Esophagus muscularis mucosa (tissue), 4 donors: Measurements from ENCODE around the gene PTPN3. TPM values are rescaled to one million over a fixed set of nuclear protein-coding genes. Genes with fewer than 3 reads are reported as not detected.

Experiments
- DNase-seq: peaks from one replicate; pipeline ENCODE4 v3.0.0-alpha.2; 2017; ENCODE audit errors: extremely low spot score
- H3K27ac ChIP-seq, 4 donors: fragments of 200-600 bp; sonication (generic); replicated peaks in 1 of 4; 1 replicate in 3 of 4; 2 replicates in 1 of 4; pipeline ENCODE4 v1.5.1; 2016 to 2019; ENCODE audit warnings: mild to moderate bottlenecking in 1 of 4
- H3K27me3 ChIP-seq, 4 donors: fragments of 200-600 bp; sonication (generic); one replicate each; pipeline versions ENCODE4 v1.5.1 to v1.6.0; 2016 to 2019
- H3K36me3 ChIP-seq, 4 donors: fragments of 200-600 bp; sonication (generic); one replicate each; pipeline ENCODE4 v1.5.1; 2016 to 2019
- H3K4me1 ChIP-seq, 4 donors: fragments of 200-600 bp; sonication (generic); one replicate each; pipeline ENCODE4 v1.5.1; 2016 to 2019
- H3K4me3 ChIP-seq, 4 donors: fragments of 200-600 bp; sonication (generic); 1 replicate in 2 of 4; 2 replicates in 2 of 4; pipeline ENCODE4 v1.5.1; 2016 to 2019; ENCODE audit warnings: mild to moderate bottlenecking in 4 of 4, moderate library complexity in 1 of 4
- H3K9me3 ChIP-seq, 4 donors: fragments of 200-600 bp; sonication (generic); 1 replicate in 3 of 4; 2 replicates in 1 of 4; pipeline ENCODE4 v1.5.1; 2016 to 2019
- CTCF ChIP-seq, 3 experiments: fragments of 200-600 bp in 2 of 3; fragments of 450-650 bp in 1 of 3; sonication (generic) in 2 of 3; IDR thresholded peaks; one replicate each; pipeline ENCODE4 v1.5.1; 2017 to 2019; ENCODE audit warnings: antibody characterized with exemption in 3 of 3, mild to moderate bottlenecking in 2 of 3, moderate library complexity in 1 of 3
- EP300 ChIP-seq: sonication (generic); formaldehyde crosslinking; IDR thresholded peaks from one replicate; pipeline ENCODE4 v1.6.1; 2017; ENCODE audit warnings: antibody characterized with exemption
- POLR2A ChIP-seq: fragments of 450-650 bp; IDR thresholded peaks from one replicate; pipeline ENCODE4 v1.6.1; 2017; ENCODE audit warnings: antibody characterized with exemption, moderate library complexity, mild to moderate bottlenecking, low read depth
- POLR2AphosphoS5 ChIP-seq, 2 donors: sonication (generic); formaldehyde crosslinking; IDR thresholded peaks; one replicate each; pipeline ENCODE4 v1.6.1; 2017; ENCODE audit warnings: antibody characterized with exemption in 2 of 2
- WGBS: methylation state at CpG from one replicate; pipeline ENCODE4 v1.1.5; 2018; 5-methylcytosine and 5-hydroxymethylcytosine counted together
- intact Hi-C: fragments of 100-400 bp; cut with DNase I; formaldehyde crosslinking; loops from one replicate; pipeline ENCODE4 v1.15.1; 2023
- total RNA-seq, 4 donors: library from RNA; depleted of rRNA; stranded (reverse); fragments of >200 nt; gene quantifications; one replicate each; pipeline versions ENCODE4 v1.1.0 to v1.2.1, GENCODE V29; 2016

Gene PTPN3
- total RNA-seq, 4 donors from 2014 or later = 0.83 to 2.0 (median 1.3) TPM

- TF ChIP-seq POLR2AphosphoS5 (IDR thresholded peaks at IDR 0.05) = no peak
- TF ChIP-seq POLR2A = no peak
- TF ChIP-seq CTCF (IDR thresholded peaks at IDR 0.05) = no peak
- no peak for TF ChIP-seq EP300
- intact Hi-C loops = no loop called here
- 71% methylated on average over 6 of the region's 6 CpGs for WGBS
Observed at GRCh38 chr9:109493648-109494047, 4.5 kb downstream of the PTPN3 start.

GRCh38 chr9:109491590-109491989 lies 6.5 kb downstream of the PTPN3 start:
- intact Hi-C loops = no loop called here
- Histone ChIP-seq H3K9me3 (no peaks in the 10 kb centered on the region), H3K27me3 (peaks cover 0 to 37% (median 0%) of the 10 kb centered on the region in 4 donors), H3K27ac (no peak overlapping the region), H3K4me1 (no peaks in the 10 kb centered on the region), H3K36me3 (no peaks in the 10 kb centered on the region), H3K4me3 (no peak overlapping the region)
- TF ChIP-seq POLR2AphosphoS5 (IDR thresholded peaks at IDR 0.05) (no peak), EP300 (no peak), CTCF (IDR thresholded peaks at IDR 0.05) (no peak), POLR2A (no peak)
- WGBS = 76% methylated on average over 2 of the region's 2 CpGs
- no peak for DNase-seq

More at GRCh38 chr9:109493648-109494047, 4.5 kb downstream of the PTPN3 start:
- H3K27me3 ChIP-seq = peaks cover 0 to 52% (median 3%) of the 10 kb centered on the region in 4 donors
- H3K27ac ChIP-seq = no peak overlapping the region
- H3K4me1 ChIP-seq = peaks cover 3 to 8% (median 7%) of the 10 kb centered on the region in 4 donors
- DNase-seq = no peak
- H3K4me3 ChIP-seq = no peak overlapping the region
- no peaks in the 10 kb centered on the region for H3K36me3 ChIP-seq
- no peaks in the 10 kb centered on the region for H3K9me3 ChIP-seq

GRCh38 chr9:109488791-109489492 lies 9.2 kb downstream of the PTPN3 start:
- intact Hi-C loops = no loop called here
- no peak for DNase-seq
- H3K36me3 ChIP-seq = no peaks in the 10 kb centered on the region
- no peak overlapping the region for H3K27ac ChIP-seq
- TF ChIP-seq EP300 = no peak
- no peak for TF ChIP-seq CTCF (IDR thresholded peaks at IDR 0.05)
- no peak for TF ChIP-seq POLR2AphosphoS5 (IDR thresholded peaks at IDR 0.05)
- TF ChIP-seq POLR2A = no peak
- H3K4me3 ChIP-seq = no peak overlapping the region
- no peaks in the 10 kb centered on the region for H3K4me1 ChIP-seq
- WGBS = 80% methylated on average over 7 of the region's 7 CpGs
- H3K27me3 ChIP-seq = peaks cover 0 to 20% (median 0%) of the 10 kb centered on the region in 4 donors
- H3K9me3 ChIP-seq = no peaks in the 10 kb centered on the region

- TF ChIP-seq CTCF (IDR thresholded peaks at IDR 0.05) = no peak
- no peak for TF ChIP-seq EP300
- TF ChIP-seq POLR2A = no peak
- TF ChIP-seq POLR2AphosphoS5 (IDR thresholded peaks at IDR 0.05) = no peak
- intact Hi-C loops = no loop called here
- no peaks in the 10 kb centered on the region for H3K36me3 ChIP-seq
- 65% methylated on average over 4 of the region's 4 CpGs for WGBS
- no peak for DNase-seq
- H3K4me3 ChIP-seq = no peak overlapping the region
- no peaks in the 10 kb centered on the region for H3K9me3 ChIP-seq
- H3K4me1 ChIP-seq = no peaks in the 10 kb centered on the region
- peaks cover 0 to 15% (median 0%) of the 10 kb centered on the region in 4 donors for H3K27me3 ChIP-seq
- no peak overlapping the region for H3K27ac ChIP-seq
Observed at GRCh38 chr9:109488351-109488750, 9.8 kb downstream of the PTPN3 start.
